NCI-H1436 (cell line): Measurements from ENCODE around the gene RPS27L.
A peak's percentile ranks its signal among the peaks of the same experiment; 100 is the strongest.
"Not testable (repeated sequence)": the region's sequence is repeated elsewhere in the genome, so short reads cannot be mapped to it uniquely, and the experiment has no call there.

ENCODE experiments used
- DNase-seq: peaks from one replicate; lab custom pipeline; 2025; lab: John Stamatoyannopoulos, UW

Gene RPS27L

GRCh38 chr15:63140936-63141335 lies 16.3 kb downstream of the RPS27L start:
- no peak for DNase-seq

- no peak for DNase-seq
Observed at GRCh38 chr15:63136742-63137141, 20.5 kb downstream of the RPS27L start.

- no peak for DNase-seq
Observed at GRCh38 chr15:63135804-63136203, 21.5 kb downstream of the RPS27L start.

- no peak for DNase-seq
Observed at GRCh38 chr15:63135281-63135680, 22.0 kb downstream of the RPS27L start.

- DNase-seq: no peak
Observed at GRCh38 chr15:63134245-63134985, 22.9 kb downstream of the RPS27L start.

GRCh38 chr15:63133786-63134185 lies 23.5 kb downstream of the RPS27L start:
- no peak for DNase-seq

- no peak for DNase-seq
Observed at GRCh38 chr15:63126726-63127125, 30.6 kb downstream of the RPS27L start.

GRCh38 chr15:63124506-63124905 lies 32.8 kb downstream of the RPS27L start:
- no peak for DNase-seq

- DNase-seq: peak; percentile 24
Observed at GRCh38 chr15:63122002-63122875, 35.0 kb downstream of the RPS27L start.

- DNase-seq: peak; percentile 82
Observed at GRCh38 chr15:63121382-63122001, 35.8 kb downstream of the RPS27L start, which contains the start of gene LACTB. LACTB (plus strand) TSS chr15:63121861; CDS start chr15:63121872, 11 bp downstream.

- no peak for DNase-seq
Observed at GRCh38 chr15:63118854-63119253, 38.4 kb downstream of the RPS27L start.

- no peak for DNase-seq
Observed at GRCh38 chr15:63114465-63114864, 42.8 kb downstream of the RPS27L start.

GRCh38 chr15:63112871-63113270 lies 44.4 kb downstream of the RPS27L start:
- no peak for DNase-seq

- DNase-seq: no peak
Observed at GRCh38 chr15:63111481-63111880, 45.8 kb downstream of the RPS27L start.

- no peak for DNase-seq
Observed at GRCh38 chr15:63110428-63111026, 46.8 kb downstream of the RPS27L start.

GRCh38 chr15:63109920-63110319 lies 47.4 kb downstream of the RPS27L start:
- DNase-seq: no peak

- DNase-seq: no peak
Observed at GRCh38 chr15:63109498-63109897, 47.8 kb downstream of the RPS27L start.

- no peak for DNase-seq
Observed at GRCh38 chr15:63107895-63108546, 49.3 kb downstream of the RPS27L start.

- not testable (repeated sequence) for DNase-seq
Observed at GRCh38 chr15:63105354-63105753, 51.9 kb downstream of the RPS27L start.

- no peak for DNase-seq
Observed at GRCh38 chr15:63104727-63105126, 52.5 kb downstream of the RPS27L start.

- no peak for DNase-seq
Observed at GRCh38 chr15:63103416-63103815, 53.9 kb downstream of the RPS27L start.

GRCh38 chr15:63099581-63099980 lies 57.7 kb downstream of the RPS27L start:
- not testable (repeated sequence) for DNase-seq
